ENCODE data around the gene PHACTR3. TPM values are rescaled to one million over a fixed set of nuclear protein-coding genes. Genes with fewer than 3 reads are reported as not detected.

The PHACTR3 gene
- total RNA-seq, 1 donor = not detected

GRCh38 chr20:59827138-59828056 is 223.1 kb downstream of the PHACTR3 start:
- TF ChIP-seq, protein P1, sequence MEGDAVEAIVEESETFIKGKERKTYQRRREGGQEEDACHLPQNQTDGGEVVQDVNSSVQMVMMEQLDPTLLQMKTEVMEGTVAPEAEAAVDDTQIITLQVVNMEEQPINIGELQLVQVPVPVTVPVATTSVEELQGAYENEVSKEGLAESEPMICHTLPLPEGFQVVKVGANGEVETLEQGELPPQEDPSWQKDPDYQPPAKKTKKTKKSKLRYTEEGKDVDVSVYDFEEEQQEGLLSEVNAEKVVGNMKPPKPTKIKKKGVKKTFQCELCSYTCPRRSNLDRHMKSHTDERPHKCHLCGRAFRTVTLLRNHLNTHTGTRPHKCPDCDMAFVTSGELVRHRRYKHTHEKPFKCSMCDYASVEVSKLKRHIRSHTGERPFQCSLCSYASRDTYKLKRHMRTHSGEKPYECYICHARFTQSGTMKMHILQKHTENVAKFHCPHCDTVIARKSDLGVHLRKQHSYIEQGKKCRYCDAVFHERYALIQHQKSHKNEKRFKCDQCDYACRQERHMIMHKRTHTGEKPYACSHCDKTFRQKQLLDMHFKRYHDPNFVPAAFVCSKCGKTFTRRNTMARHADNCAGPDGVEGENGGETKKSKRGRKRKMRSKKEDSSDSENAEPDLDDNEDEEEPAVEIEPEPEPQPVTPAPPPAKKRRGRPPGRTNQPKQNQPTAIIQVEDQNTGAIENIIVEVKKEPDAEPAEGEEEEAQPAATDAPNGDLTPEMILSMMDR (IDR thresholded peaks at IDR 0.05; ENCODE audit: extremely low read depth, low read depth, low read length) = no peak
- DNase-seq (ENCODE audit: insufficient read length, low spot score, missing footprints) = peak; percentile 66
- Histone ChIP-seq H2AFZ (ENCODE audit: low read length) (no peak overlapping the region), H3K4me1 (ENCODE audit: insufficient read depth, low read length) (no peaks in the 10 kb centered on the region), H4K20me1 (ENCODE audit: insufficient read depth, low read length) (no peaks in the 10 kb centered on the region), H3K27me3 (ENCODE audit: insufficient read depth, low read length) (no peaks in the 10 kb centered on the region), H3K36me3 (ENCODE audit: insufficient read depth, low read length) (no peaks in the 10 kb centered on the region), H3K9me3 (ENCODE audit: low read depth, low read length) (no peaks in the 10 kb centered on the region), H3K4me2 (ENCODE audit: insufficient read depth, low read length) (no peak overlapping the region), H3K27ac (ENCODE audit: low read depth, low read length) (no peak overlapping the region), H3K4me3 (ENCODE audit: insufficient read depth, low read length) (no peak overlapping the region), H3K79me2 (ENCODE audit: insufficient read depth, low read length) (no peaks in the 10 kb centered on the region)

GRCh38 chr20:59828125-59829053 is 224.0 kb downstream of the PHACTR3 start:
- no peaks in the 10 kb centered on the region for H3K79me2 ChIP-seq (ENCODE audit: insufficient read depth, low read length)
- H3K27me3 ChIP-seq (ENCODE audit: insufficient read depth, low read length) = peaks cover 5% of the 10 kb centered on the region
- no peaks in the 10 kb centered on the region for H3K4me1 ChIP-seq (ENCODE audit: insufficient read depth, low read length)
- H3K27ac ChIP-seq (ENCODE audit: low read depth, low read length) = no peak overlapping the region
- no peaks in the 10 kb centered on the region for H3K36me3 ChIP-seq (ENCODE audit: insufficient read depth, low read length)
- no peaks in the 10 kb centered on the region for H4K20me1 ChIP-seq (ENCODE audit: insufficient read depth, low read length)
- no peak for DNase-seq (ENCODE audit: insufficient read length, low spot score, missing footprints)
- no peak overlapping the region for H3K4me2 ChIP-seq (ENCODE audit: insufficient read depth, low read length)
- H3K9me3 ChIP-seq (ENCODE audit: low read depth, low read length) = no peaks in the 10 kb centered on the region
- no peak overlapping the region for H2AFZ ChIP-seq (ENCODE audit: low read length)
- TF ChIP-seq, protein P1 (IDR thresholded peaks at IDR 0.05; ENCODE audit: extremely low read depth, low read depth, low read length) = no peak
- no peak overlapping the region for H3K4me3 ChIP-seq (ENCODE audit: insufficient read depth, low read length)

DNA sequence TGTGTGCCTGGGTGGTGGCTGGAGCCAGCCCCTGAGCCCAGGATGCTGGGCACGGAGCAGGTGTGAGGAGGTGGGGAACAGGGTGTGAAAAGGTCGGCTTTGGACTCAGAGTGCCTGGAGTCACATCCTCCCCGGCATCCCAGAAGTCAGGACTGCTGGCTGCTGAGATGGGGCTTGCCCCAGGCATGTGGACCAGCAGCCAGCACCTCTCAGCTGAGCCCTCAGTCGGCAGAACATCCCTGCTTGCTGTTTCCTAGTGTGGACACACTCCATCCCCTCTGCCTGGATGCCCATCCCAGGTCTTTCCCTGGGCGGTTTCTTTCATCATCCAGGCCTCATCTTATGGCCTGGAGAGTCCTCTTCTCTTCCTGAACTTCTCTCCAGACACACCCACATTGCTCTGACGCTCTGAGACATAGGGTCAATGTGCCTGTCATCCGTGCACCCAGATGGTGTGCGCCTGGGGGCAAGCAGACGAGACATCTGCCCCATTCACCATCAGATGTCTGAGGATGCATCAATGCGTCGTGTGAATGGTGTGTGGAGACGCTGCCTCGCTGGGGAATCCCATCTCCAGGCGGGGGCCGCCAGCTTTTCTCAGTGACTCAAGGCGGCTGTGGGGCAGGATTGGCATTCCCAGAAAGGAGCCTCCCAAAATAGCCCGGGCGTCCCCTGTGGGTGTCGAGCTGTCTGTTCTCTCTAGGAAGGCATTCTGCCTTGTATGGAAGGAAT is 224.9 kb downstream of the PHACTR3 start:
- Histone ChIP-seq H3K79me2 (ENCODE audit: insufficient read depth, low read length) (no peaks in the 10 kb centered on the region), H3K4me3 (ENCODE audit: insufficient read depth, low read length) (no peak overlapping the region), H3K27ac (ENCODE audit: low read depth, low read length) (no peak overlapping the region), H3K36me3 (ENCODE audit: insufficient read depth, low read length) (no peaks in the 10 kb centered on the region), H3K27me3 (ENCODE audit: insufficient read depth, low read length) (peaks cover 5% of the 10 kb centered on the region), H2AFZ (ENCODE audit: low read length) (no peak overlapping the region), H4K20me1 (ENCODE audit: insufficient read depth, low read length) (no peaks in the 10 kb centered on the region), H3K9me3 (ENCODE audit: low read depth, low read length) (no peaks in the 10 kb centered on the region), H3K4me1 (ENCODE audit: insufficient read depth, low read length) (no peaks in the 10 kb centered on the region), H3K4me2 (ENCODE audit: insufficient read depth, low read length) (no peak overlapping the region)
- TF ChIP-seq, protein P1 (IDR thresholded peaks at IDR 0.05; ENCODE audit: extremely low read depth, low read depth, low read length) = no peak
- DNase-seq (ENCODE audit: insufficient read length, low spot score, missing footprints) = peak; percentile 55

All from osteoblast (primary cell).